Endothelial cell (in vitro differentiated cells): ENCODE results near the gene PLA2G2C. TPM values are rescaled to one million over a fixed set of nuclear protein-coding genes. Genes with fewer than 3 reads are reported as not detected.

Experiments used
- DNase-seq: peaks from one replicate; pipeline ENCODE4 v3.0.0; 2021; ENCODE audit warnings: low spot score
- H3K27ac Mint-ChIP-seq: one replicate; pipeline ENCODE4 v1.8.0; 2021; ENCODE audit warnings: mixed read lengths, inconsistent platforms; ENCODE audit not compliant: unreplicated experiment
- H3K27me3 Mint-ChIP-seq: one replicate; pipeline ENCODE4 v1.8.0; 2021; ENCODE audit warnings: mild to moderate bottlenecking, moderate library complexity, mixed read lengths, inconsistent platforms; ENCODE audit not compliant: unreplicated experiment
- H3K36me3 Mint-ChIP-seq: one replicate; pipeline ENCODE4 v1.8.0; 2021; ENCODE audit warnings: mild to moderate bottlenecking, low read depth, mixed read lengths, inconsistent platforms; ENCODE audit not compliant: unreplicated experiment
- H3K4me1 Mint-ChIP-seq: one replicate; pipeline ENCODE4 v1.8.0; 2021; ENCODE audit warnings: mild to moderate bottlenecking, mixed read lengths, inconsistent platforms; ENCODE audit not compliant: unreplicated experiment
- H3K4me3 Mint-ChIP-seq: one replicate; pipeline ENCODE4 v1.8.0; 2021; ENCODE audit warnings: mild to moderate bottlenecking, mixed read lengths, inconsistent platforms; ENCODE audit not compliant: unreplicated experiment
- H3K9me3 Mint-ChIP-seq: one replicate; pipeline ENCODE4 v1.8.0; 2021; ENCODE audit warnings: mixed read lengths, inconsistent platforms; ENCODE audit not compliant: unreplicated experiment
- CTCF ChIP-seq: fragments of 200-600 bp; sonication (generic); IDR thresholded peaks from one replicate; pipeline ENCODE4 v1.5.0; 2021; ENCODE audit warnings: antibody characterized with exemption; ENCODE audit not compliant: unreplicated experiment
- total RNA-seq: library from RNA; stranded (reverse); fragmentation: NEBNext Ultra II Directional; extraction: Animal tissue kit (Norgen Biotek cat#: 25700); gene quantifications from one replicate; pipeline ENCODE4 v1.2.1, GENCODE V29; 2021; ENCODE audit not compliant: unreplicated experiment

PLA2G2C gene
- total RNA-seq, 1 donor from 2014 or later: not detected

GRCh38 chr1:20183035-20183434 is 3.3 kb downstream of the PLA2G2C start:
- H3K27ac Mint-ChIP-seq: no peak overlapping the region
- H3K27me3 Mint-ChIP-seq: peaks cover 14% of the 10 kb centered on the region
- peaks cover 18% of the 10 kb centered on the region for H3K4me1 Mint-ChIP-seq
- no peaks in the 10 kb centered on the region for H3K36me3 Mint-ChIP-seq
- H3K9me3 Mint-ChIP-seq: no peaks in the 10 kb centered on the region
- H3K4me3 Mint-ChIP-seq: no peak overlapping the region
- TF ChIP-seq CTCF: no peak
- no peak for DNase-seq

GRCh38 chr1:20182415-20182814 is 3.9 kb downstream of the PLA2G2C start:
- Mint-ChIP-seq H3K4me3 (no peak overlapping the region), H3K4me1 (peaks cover 17% of the 10 kb centered on the region), H3K36me3 (no peaks in the 10 kb centered on the region), H3K9me3 (no peaks in the 10 kb centered on the region), H3K27ac (no peak overlapping the region), H3K27me3 (peaks cover 14% of the 10 kb centered on the region)
- TF ChIP-seq CTCF: no peak
- DNase-seq: no peak

GRCh38 chr1:20180844-20181207 is 5.5 kb downstream of the PLA2G2C start:
- TF ChIP-seq CTCF: no peak
- peaks cover 14% of the 10 kb centered on the region for H3K27me3 Mint-ChIP-seq
- H3K27ac Mint-ChIP-seq: no peak overlapping the region
- peaks cover 9% of the 10 kb centered on the region for H3K4me1 Mint-ChIP-seq
- DNase-seq: no peak
- H3K4me3 Mint-ChIP-seq: no peak overlapping the region
- H3K36me3 Mint-ChIP-seq: no peaks in the 10 kb centered on the region
- H3K9me3 Mint-ChIP-seq: no peaks in the 10 kb centered on the region

GRCh38 chr1:20180129-20180843 is 6.0 kb downstream of the PLA2G2C start:
- DNase-seq: no peak
- no peaks in the 10 kb centered on the region for H3K36me3 Mint-ChIP-seq
- H3K4me1 Mint-ChIP-seq: peaks cover 7% of the 10 kb centered on the region
- H3K27ac Mint-ChIP-seq: no peak overlapping the region
- no peak overlapping the region for H3K4me3 Mint-ChIP-seq
- peaks cover 13% of the 10 kb centered on the region for H3K27me3 Mint-ChIP-seq
- no peaks in the 10 kb centered on the region for H3K9me3 Mint-ChIP-seq
- no peak for TF ChIP-seq CTCF

GRCh38 chr1:20179371-20180128 is 6.8 kb downstream of the PLA2G2C start:
- no peak for DNase-seq
- H3K9me3 Mint-ChIP-seq: no peaks in the 10 kb centered on the region
- H3K4me1 Mint-ChIP-seq: peaks cover 4% of the 10 kb centered on the region
- peaks cover 11% of the 10 kb centered on the region for H3K27me3 Mint-ChIP-seq
- no peak overlapping the region for H3K27ac Mint-ChIP-seq
- H3K4me3 Mint-ChIP-seq: no peak overlapping the region
- no peaks in the 10 kb centered on the region for H3K36me3 Mint-ChIP-seq
- TF ChIP-seq CTCF: no peak
